KMS-11 (cell line): ENCODE measurements around the gene PHRF1.

Experiments used
- H2AFZ ChIP-seq: fragments of 200-600 bp; sonication (generic); 2 replicates; pipeline ENCODE4 v1.6.1; 2016; ENCODE audit warnings: antibody characterized with exemption, mixed run types, low read depth
- H3K27ac ChIP-seq: fragments of 200-600 bp; sonication (generic); 2 replicates; pipeline ENCODE4 v1.6.1; 2016; ENCODE audit warnings: mild to moderate bottlenecking, mixed run types
- H3K27me3 ChIP-seq: fragments of 200-600 bp; sonication (generic); 2 replicates; pipeline ENCODE4 v1.6.1; 2017; ENCODE audit warnings: mild to moderate bottlenecking, low read depth, mixed run types, moderate library complexity; ENCODE audit not compliant: insufficient read depth
- H3K36me3 ChIP-seq: fragments of 200-600 bp; sonication (generic); 2 replicates; pipeline ENCODE4 v1.6.1; 2017; ENCODE audit warnings: mild to moderate bottlenecking, mixed run types; ENCODE audit not compliant: insufficient read depth
- H3K4me1 ChIP-seq: fragments of 200-600 bp; sonication (generic); 2 replicates; pipeline ENCODE4 v1.6.1; 2016; ENCODE audit warnings: mild to moderate bottlenecking, low read depth, mixed run types; ENCODE audit not compliant: poor library complexity, severe bottlenecking
- H3K4me2 ChIP-seq: fragments of 200-600 bp; sonication (generic); 2 replicates; pipeline ENCODE4 v1.7.0; 2016; ENCODE audit warnings: mild to moderate bottlenecking, mixed run types
- H3K4me3 ChIP-seq: fragments of 200-600 bp; sonication (generic); IDR thresholded peaks from 2 replicates; pipeline ENCODE4 v1.6.1; 2017; ENCODE audit warnings: low read depth, low read length, mixed read lengths; ENCODE audit not compliant: insufficient read depth
- H3K79me2 ChIP-seq: fragments of 200-600 bp; sonication (generic); 2 replicates; pipeline ENCODE4 v1.6.1; 2016; ENCODE audit warnings: low read depth, mixed run types; ENCODE audit not compliant: insufficient read depth
- H3K9ac ChIP-seq: fragments of 200-600 bp; sonication (generic); 2 replicates; pipeline ENCODE4 v1.6.1; 2016; ENCODE audit warnings: mild to moderate bottlenecking, mixed run types
- H4K20me1 ChIP-seq: fragments of 200-600 bp; sonication (generic); 2 replicates; pipeline ENCODE4 v1.6.1; 2016; ENCODE audit warnings: mild to moderate bottlenecking, mixed run types; ENCODE audit not compliant: insufficient read depth
- TF ChIP-seq, protein P1 (sequence below): fragments of 200-600 bp; sonication (generic); conservative IDR thresholded peaks from 2 replicates; pipeline ENCODE4 v1.6.1; 2017; ENCODE audit warnings: low read depth, mild to moderate bottlenecking, antibody characterized with exemption, low read length, moderate library complexity, mixed read lengths

The PHRF1 gene

DNA sequence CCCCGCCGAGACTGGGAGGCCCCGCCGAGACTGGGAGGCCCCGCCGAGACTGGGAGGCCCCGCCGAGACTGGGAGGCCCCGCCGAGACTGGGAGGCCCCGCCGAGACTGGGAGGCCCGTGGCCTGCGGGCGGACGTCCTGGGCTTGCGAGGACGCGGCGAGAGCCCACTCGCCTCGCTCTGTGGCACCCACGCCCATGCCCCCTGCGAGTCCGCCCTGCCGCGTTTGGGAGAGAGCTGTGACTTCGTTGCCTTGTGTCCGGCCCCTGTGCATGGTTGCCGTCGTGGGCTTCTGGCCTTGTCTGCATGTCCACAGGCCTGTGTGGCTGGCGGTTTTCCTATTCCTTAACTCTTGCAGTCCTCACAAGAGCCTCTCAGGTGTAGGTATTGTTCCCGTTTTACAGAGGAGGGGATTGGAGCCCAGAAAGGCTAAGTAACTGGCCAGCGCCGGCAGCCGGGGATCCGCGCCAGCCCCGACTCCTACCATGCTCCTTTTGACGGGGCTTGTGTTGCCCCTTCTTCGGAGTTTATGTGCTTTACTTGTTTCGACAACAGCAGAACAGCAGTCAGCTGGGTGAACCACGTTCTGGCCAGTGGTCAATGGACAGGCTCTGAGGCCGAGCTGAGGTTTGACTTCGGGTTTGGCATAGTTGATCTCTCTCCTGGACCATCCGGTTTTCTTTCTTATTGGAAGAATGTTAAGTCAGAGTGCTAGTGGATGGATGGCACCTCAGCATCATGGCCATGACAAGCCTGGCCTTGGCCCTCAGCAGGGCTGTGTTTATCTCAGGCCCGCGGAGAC, 741 bp downstream of the PHRF1 start:
- Histone ChIP-seq H4K20me1 (peaks cover 49% of the 10 kb centered on the region), H3K79me2 (peaks cover 53% of the 10 kb centered on the region)

DNA sequence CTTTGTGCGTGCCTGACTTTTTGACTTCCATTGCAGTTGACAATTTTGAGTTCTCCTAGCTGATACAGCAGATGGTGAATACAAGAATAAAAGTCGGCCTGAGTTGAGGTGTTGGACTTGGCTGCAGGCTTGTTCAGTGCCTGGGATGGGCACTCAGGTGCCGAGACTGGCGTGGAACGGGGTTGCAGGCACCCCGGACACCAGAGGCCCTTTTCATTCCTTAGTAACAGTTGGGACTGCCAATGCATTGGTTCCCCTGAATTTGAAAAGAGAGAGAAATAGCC, 1.3 kb downstream of the PHRF1 start:
- Histone ChIP-seq H3K4me2 (peak overlapping the region; percentile 95), H3K9ac (peak overlapping the region; percentile 91; the same call in 1 of the 2 replicates), H3K79me2 (peaks cover 59% of the 10 kb centered on the region), H3K4me1 (peaks cover 29% of the 10 kb centered on the region), H3K27ac (peak overlapping the region; percentile 23; the same call in 1 of the 2 replicates), H2AFZ (no peak overlapping the region), H4K20me1 (peaks cover 50% of the 10 kb centered on the region), H3K36me3 (no peaks in the 10 kb centered on the region), H3K27me3 (no peaks in the 10 kb centered on the region), H3K4me3 (peak overlapping the region; percentile 37)
- TF ChIP-seq, protein P1, sequence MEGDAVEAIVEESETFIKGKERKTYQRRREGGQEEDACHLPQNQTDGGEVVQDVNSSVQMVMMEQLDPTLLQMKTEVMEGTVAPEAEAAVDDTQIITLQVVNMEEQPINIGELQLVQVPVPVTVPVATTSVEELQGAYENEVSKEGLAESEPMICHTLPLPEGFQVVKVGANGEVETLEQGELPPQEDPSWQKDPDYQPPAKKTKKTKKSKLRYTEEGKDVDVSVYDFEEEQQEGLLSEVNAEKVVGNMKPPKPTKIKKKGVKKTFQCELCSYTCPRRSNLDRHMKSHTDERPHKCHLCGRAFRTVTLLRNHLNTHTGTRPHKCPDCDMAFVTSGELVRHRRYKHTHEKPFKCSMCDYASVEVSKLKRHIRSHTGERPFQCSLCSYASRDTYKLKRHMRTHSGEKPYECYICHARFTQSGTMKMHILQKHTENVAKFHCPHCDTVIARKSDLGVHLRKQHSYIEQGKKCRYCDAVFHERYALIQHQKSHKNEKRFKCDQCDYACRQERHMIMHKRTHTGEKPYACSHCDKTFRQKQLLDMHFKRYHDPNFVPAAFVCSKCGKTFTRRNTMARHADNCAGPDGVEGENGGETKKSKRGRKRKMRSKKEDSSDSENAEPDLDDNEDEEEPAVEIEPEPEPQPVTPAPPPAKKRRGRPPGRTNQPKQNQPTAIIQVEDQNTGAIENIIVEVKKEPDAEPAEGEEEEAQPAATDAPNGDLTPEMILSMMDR: no peak

More for the DNA sequence above, 741 bp downstream of the PHRF1 start:
- TF ChIP-seq, protein P1: no peak
- Histone ChIP-seq H3K4me2 (peak overlapping the region; percentile 95), H2AFZ (no peak overlapping the region), H3K27ac (peak overlapping the region; percentile 23; the same call in 1 of the 2 replicates), H3K4me3 (peak overlapping the region; percentile 37), H3K27me3 (no peaks in the 10 kb centered on the region), H3K36me3 (no peaks in the 10 kb centered on the region), H3K9ac (peak overlapping the region; percentile 91; the same call in 1 of the 2 replicates), H3K4me1 (peaks cover 29% of the 10 kb centered on the region)

DNA sequence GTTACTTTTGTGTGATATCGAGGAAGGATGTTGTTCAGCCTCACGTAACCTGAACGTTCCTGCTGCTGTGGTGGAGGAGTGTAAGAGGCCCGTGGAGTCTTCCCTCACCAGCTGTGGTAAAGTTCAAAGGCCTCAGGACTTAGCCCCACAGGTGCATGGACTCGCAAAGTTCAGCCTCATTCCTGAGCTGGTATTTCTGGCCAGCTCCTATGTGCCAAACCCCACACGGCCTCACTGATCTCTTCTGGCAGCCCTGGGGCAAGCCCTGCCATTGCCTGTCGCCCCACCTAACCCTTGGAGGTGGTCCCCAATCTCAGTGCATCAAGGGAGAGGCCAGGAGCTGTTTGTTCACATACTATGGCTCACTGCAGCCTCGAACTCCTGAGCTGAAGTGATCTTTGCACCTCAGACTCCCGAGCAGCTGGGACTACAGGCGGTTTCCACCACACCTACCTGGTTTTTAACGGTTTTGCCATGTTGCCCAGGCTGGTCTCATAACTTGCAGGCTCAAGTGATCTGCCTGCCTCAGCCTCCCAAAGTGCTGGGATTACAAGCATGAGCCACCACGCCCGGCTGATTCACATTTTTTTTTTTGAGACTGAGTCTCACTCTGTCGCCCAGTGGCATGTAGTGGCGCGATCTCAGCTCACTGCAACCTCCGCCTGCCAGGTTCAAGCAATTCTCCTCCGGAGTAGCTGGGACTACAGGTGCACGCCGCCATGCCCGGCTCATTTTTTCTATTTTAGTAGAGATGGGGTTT, 2.2 kb downstream of the PHRF1 start:
- Histone ChIP-seq H3K9ac (no peak overlapping the region), H3K27me3 (no peaks in the 10 kb centered on the region), H3K4me2 (peak overlapping the region; percentile 95), H4K20me1 (peaks cover 50% of the 10 kb centered on the region), H3K27ac (no peak overlapping the region), H3K4me1 (peaks cover 29% of the 10 kb centered on the region), H2AFZ (no peak overlapping the region), H3K79me2 (peaks cover 62% of the 10 kb centered on the region), H3K36me3 (no peaks in the 10 kb centered on the region), H3K4me3 (no peak overlapping the region)
- TF ChIP-seq, protein P1: no peak

GRCh38 chr11:579830-580601, 3.7 kb downstream of the PHRF1 start:
- no peak overlapping the region for H3K4me3 ChIP-seq
- no peaks in the 10 kb centered on the region for H3K36me3 ChIP-seq
- no peak overlapping the region for H3K27ac ChIP-seq
- peaks cover 27% of the 10 kb centered on the region for H3K4me1 ChIP-seq
- peaks cover 50% of the 10 kb centered on the region for H4K20me1 ChIP-seq
- no peaks in the 10 kb centered on the region for H3K27me3 ChIP-seq
- TF ChIP-seq, protein P1: no peak
- H2AFZ ChIP-seq: no peak overlapping the region
- no peak overlapping the region for H3K4me2 ChIP-seq
- H3K79me2 ChIP-seq: peaks cover 67% of the 10 kb centered on the region
- no peak overlapping the region for H3K9ac ChIP-seq
